GM04504 (cell line): ENCODE data around the gene LRP2.
"Not testable (repeated sequence)": the region's sequence is repeated elsewhere in the genome, so short reads cannot be mapped to it uniquely, and the experiment has no call there.

Source experiments
- DNase-seq: peaks from one replicate; pipeline ENCODE4 v3.0.0-alpha.2; 2012; ENCODE audit warnings: low read depth

Gene LRP2

DNA sequence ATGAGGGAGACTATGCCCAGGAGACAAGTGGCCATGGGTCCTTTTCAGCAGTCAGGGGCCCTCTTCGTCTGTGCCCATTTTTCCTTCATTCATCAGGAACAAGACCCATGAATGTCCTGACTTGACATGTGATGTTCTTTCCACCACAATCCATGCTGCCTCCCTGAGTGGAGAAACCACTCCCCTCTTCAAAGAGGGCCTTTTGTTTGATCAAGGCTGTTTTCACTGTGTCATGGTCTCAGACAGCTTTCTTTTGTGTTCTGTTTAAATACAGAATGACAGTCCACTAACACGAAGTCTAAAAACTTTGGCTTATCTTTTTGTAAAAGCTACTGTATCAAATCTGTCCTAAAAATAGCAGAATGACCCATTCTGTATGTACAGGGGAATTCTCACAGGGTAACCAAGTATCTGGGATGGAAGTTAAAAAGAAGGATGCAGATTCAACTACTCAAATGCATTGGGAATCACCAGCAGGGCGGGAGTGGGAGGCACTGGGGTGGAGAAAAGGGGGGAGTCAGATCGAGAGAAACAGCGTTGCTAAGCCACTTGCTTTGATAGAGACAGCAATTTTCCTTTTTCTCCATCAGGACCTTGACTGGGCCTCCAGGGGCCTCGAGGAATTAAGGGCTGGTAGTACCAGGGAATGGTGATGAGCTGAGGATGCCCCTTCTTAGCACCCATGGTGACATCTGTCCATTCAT is 13.9 kb downstream of the LRP2 start:
- no peak for DNase-seq

DNA sequence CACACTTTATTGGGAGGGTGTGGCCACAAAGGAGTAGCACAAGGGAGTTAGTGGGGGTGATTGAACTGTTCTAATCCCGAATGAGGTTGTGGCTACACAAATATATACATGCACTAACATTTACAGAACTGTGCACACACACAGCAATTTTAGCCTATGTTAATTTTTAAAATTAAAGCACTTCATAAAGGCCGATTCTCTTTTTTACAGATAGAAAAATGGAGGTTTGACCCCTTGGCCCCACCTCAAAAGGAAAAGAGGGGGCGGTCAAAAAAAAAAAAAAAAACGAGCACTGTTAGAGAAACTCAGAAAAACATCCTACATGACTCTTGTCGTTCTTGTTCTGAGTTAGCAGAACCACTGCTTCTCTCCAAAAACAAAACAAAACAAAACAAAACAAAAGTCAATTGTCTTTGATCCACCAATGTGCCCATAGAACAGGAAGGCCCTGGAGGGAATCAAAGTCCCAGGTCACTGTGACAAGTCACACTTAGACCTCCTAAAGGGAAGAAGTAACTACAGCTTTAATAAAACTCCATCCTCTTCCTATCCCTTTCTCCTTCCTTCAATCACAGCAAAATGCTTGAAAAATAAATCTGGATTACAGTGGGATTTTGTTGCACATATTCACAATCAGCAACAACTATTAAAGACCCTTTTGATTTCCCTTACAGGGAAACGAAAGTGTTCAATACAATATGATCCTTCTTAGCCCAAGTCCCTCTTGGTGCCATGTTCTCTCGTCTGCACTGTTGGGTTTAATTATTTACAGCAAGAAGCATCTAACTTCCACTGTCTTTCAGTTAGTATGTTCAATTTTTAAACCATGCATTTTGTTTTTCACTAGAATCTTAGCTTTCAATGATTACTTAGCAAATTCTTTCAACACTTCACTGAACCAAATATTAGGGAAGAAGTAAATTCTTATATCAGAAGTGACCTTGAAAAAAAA is 16.6 kb downstream of the LRP2 start:
- DNase-seq: no peak

DNA sequence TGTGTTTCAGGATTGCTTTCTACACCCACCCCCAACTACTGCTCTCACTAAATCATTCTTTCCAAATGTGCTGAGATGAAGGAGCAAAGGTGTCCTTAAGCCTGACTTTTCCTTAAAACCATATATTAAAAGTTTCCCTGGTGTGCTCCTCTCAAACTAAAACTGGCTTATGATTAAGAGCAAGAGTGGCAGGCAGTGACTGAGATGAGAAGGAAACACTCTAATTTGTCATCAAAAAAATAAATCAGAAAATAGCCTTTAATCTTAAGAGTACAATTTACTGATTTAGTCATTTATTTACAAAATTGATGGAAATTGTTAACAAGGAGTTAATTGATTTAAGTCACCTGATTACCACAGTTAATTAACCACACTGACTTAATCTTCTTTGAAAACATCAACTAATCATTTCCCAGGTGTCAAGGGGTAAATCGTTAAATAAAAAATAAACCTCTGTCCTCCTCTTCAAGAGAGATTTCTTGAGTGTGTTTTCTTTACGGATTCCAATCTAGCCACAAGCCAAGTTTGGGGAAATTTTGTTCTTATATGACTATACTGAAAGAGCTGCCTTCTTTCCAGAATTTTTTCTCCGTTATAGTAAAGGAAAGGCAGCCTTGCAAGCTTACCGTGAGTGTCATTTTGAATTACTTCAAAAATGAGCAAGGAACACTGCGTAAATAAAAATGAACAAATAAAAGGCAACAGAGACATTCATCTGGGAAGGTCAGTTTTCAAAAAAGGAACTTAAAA is 17.4 kb downstream of the LRP2 start:
- no peak for DNase-seq

DNA sequence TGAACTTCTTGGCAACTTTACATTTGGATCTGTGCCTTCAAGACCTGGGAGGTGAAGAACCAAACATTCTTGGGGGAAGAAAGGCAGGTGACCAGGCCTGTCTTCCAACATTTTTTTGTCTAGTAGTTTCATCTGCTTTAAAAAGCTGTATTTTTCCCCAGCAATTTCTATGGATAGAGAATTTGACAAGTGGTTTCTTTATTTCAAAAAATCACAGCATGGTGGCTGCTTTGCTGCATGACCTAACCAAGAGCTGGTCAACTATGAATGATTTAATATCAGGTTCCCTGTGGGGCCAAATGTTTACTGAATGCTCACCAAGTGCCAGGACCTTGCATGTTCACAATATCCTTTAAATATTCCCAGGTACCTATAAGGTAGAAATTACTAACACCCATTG is 19.1 kb downstream of the LRP2 start:
- no peak for DNase-seq

DNA sequence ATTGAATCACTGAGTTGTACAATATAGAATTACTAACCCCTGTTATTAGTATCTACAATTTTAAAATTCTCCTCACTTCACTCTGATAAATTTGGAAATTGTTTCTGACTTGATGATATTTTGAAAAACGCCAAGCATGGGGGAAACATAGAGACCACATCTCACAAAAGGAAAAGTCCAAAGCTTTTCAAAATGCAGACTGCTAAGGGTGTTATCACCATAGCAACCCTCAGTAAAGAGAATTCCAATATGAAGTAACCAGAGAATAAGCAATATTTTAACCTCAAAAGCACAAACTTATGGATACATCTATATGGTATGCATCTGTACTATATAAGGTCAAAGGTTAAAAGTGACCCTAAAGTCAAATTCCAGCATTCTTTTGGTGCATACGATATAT is 22.7 kb downstream of the LRP2 start:
- DNase-seq: no peak

DNA sequence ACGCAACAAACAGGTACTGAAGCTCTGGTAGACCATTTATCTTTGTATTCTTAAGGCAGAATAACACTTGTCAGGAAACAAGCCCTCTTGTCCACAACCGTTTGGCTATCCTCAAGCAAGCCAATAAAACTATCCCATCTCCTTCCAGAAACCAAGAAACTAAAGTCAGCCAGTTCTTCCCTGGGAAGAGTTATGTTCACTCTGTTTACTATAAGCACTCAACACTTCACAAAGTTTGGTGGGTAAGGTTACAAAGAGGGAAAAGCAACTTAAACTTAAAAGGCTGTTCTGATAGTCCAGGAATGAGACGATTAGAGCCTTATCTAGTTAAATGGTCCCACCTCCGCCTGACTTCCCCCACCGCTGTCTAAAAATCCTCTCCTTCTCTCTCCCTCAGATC is 25.6 kb downstream of the LRP2 start:
- no peak for DNase-seq

DNA sequence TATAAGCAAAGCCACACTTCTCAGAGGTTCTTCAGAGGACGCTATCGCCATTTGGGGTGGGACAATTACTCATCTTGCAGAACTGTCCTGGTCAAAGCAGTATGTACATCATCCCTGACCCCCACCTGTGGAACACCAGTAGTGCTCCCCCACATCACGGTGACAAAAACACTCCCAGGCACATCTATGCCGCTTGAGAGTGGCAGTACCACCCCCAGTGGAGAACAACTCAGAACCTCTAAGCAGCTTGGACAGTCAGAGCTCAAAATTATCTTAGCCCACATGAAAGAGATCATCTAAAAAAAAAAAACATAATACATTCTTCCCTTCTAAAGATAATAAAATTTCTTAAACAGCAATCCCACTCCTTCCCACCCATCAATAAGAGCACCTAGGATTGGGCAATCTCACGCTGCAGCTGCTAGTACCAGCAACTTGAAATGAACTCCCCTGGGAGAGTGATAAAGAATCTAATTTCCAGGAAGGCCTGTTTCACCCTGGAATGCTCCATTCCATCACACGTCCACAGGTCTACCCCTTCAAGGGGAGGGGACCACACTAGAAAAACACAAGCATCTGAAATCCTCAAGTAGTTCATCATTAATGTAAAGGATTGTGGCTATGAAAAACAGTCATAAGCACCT is 31.7 kb downstream of the LRP2 start:
- no peak for DNase-seq

DNA sequence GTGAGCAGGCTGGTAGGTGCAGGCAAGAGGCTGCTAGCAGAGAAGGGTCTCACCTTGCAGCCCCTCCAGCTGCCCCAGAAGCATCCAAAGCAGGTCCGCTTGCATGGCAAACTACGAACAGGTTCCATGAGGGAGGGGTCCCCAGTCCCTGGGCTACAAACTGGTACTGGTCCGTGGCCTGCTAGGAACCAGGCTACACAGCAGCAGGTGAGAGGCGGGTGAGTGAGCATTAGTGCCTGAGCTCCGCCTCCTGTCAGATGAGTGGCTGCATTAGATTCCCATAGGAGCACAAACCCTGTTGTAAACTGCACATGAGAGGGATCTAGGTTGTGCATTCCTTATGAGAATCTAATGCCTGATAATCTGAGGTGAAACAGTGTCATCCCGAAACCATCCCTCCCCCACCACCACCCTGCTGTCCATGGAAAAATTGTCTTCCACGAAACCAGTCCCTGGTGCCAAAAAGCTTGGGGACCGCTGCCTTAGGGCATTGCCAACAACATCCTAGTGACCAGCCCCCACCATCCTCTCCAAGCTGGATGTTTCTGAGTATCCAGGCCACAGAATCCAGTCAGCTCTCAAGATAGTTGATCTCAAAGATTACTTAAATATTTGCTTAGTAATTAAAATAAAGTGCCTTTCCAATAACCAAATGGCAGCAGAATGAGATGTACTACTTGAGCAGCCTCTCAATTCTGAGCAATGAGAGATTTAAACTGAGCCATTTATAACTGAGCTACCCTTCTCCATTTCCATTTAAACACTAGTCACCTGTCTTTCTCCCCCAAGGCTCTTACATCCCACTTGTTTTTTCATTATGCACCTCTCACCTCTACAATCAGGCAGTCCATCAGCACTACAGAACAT is 32.4 kb downstream of the LRP2 start:
- DNase-seq: no peak

DNA sequence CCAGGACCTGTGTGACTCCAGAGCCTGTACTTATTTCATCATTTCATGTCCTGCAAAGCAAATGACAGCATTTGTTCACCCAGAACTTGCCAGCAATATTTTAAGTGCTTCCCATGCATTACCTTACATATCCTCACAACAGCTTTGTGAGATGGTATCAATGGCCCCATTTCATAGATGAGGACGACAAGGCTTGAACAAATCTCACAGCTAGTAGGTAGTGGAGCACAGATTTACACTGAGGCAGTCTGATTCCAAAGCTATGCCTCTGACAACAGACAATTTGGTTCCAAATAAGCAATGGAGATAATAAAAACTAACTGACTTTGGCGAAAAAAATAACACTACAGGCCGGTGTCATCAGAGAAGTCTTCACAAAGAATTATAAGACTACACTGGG is 33.5 kb downstream of the LRP2 start:
- DNase-seq: no peak

DNA sequence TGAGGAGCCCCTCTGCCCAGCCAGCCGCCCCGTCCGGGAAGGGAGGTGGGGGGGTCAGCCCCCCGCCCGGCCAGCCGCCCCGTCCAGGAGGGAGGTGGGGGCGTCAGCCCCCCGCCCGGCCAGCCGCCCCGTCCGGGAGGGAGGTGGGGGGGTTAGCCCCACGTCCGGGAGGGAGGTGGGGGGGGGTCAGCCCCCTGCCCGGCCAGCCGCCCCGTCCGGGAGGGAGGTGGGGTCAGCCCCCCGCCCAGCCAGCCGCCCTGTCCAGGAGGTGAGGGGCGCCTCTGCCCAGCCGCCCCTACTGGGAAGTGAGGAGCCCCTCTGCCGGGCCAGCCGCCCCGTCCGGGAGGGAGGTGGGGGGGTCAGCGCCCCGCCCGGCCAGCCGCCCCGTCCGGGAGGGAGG is 34.5 kb downstream of the LRP2 start:
- DNase-seq: not testable (repeated sequence)

DNA sequence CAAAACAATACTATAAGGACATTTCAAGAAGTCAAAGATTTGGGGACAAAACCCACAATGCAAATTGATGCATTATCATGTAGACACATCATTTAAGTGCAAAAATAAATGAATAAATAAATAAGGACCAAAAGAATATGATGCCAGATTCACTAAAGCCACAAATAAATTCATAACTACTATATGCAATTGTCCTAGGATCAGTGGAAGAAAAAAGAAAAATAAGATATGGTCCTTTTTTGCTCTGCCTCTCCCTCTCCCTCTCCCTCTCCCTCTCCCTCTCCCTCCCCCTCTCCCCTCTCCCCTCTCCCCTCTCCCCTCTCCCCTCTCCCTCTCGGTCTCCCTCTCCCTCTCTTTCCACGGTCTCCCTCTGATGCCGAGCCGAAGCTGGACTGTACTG is 36.4 kb downstream of the LRP2 start:
- DNase-seq: not testable (repeated sequence)

DNA sequence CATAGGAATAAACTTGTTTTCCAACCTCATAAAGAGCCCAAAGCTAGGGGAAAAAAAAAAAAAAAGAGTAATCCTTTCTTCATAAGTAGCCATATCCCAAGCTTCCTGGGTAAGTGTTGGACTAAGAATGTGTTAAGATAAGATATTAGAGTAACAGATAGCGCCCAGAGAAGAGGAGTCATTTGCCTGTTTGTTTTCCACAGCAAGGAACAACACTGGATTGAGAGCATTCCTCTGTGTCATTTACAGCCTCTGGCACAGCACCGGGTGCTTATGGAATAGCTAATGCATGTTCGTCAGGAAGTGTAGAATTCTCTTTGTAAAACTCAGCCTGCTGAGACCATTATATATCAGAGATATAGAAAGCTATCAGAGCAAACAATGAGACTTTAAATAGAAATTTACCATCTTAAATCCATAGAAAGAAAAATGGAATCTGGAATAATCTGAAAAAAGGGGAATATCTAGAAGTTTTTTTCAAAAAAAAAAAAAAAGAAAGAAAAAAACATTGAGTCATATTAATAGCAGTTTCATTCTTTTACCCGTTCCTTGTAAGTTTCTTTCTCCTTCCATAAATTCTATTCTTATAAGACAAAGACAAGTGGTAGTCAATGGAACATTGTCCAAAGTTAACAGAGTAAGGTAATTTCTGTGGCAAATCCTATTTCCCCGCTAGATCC is 37.6 kb downstream of the LRP2 start:
- DNase-seq: no peak

DNA sequence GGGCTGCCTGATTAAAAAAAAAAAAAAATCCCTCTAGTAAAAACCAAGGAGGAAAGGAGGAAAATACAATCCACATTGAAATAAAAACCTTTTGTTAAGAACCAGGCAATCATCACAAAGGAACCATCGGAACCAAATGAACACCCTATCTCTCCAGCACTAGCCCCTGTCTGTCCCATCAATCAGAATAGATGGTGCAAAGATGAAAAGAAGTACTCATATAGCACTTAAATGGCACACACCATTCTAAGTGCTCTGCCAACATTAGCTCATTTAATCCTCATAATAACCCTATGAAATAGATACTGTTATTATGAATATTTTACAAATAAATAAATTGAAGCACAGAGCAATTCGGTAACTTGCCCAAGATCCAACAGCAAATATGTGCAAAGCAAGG is 38.5 kb downstream of the LRP2 start:
- DNase-seq: no peak

DNA sequence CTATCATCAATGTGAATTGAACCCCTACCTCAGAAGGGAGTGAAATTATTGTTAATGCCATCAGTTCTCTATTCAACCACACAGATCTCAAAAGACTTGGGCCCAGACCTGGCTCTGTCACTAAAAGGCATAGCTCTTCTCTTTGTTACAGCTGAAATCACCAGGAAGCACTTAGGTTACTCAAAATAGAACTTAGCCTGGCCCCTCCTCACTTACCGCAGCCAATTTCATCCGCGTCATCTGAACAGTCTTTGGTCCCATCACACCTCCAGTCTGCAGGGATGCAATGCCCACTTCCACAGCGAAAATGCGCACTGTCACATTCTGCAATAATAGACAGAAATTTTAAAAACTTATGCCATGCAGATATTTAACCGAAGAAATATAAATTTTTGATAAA is 41.8 kb downstream of the LRP2 start:
- DNase-seq: no peak

DNA sequence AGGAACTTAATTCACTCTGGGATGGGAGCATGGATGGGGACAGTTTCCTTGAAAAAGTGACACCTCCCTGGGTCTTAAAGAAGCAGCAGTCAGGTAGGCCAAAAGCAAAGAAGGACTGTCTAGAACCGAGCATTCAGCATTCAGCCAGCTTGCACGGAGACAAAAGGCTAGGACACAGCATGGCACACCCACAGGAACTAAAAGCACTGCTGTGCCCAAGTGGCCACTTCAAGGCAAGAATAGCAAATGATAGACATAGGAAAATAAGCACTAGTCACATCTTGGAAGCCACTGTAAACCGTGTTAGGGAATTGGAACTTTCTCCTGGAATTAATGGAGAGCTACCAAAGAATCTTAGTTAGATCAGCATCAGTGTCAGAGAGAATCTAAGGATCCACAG is 47.0 kb downstream of the LRP2 start:
- no peak for DNase-seq

DNA sequence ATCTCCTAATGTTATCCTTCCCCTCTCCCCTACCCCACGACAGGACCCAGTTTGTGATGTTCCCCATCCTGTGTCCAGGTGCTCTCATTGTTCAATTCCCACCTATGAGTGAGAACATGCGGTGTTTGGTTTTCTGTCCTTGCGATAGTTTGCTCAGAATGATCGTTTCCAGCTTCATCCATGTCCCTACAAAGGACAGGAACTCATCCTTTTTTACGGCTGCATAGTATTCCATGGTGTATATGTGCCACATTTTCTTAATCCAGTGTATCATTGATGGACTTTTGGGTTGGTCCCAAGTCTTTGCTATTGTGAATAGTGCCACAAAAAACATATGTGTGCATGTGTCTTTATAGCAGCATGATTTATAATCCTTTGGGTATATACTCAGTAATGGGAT is 54.0 kb downstream of the LRP2 start:
- DNase-seq: not testable (repeated sequence)

DNA sequence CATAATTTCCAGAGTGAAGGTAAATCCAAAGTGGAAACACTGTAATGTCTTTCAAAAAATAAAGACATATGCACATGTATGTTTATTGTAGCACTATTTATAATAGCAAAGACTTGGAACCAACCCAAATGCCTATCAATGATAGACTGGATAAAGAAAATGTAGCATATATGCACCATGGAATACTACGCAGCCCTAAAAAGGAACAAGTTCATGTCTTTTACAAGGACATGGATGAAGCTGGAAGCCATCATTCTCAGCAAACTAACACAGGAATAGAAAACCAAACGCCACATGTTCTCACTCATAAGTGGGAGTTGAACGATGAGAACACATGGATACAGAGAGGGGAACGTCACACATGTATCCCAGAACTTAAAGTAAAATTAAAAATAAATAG is 57.6 kb downstream of the LRP2 start:
- not testable (repeated sequence) for DNase-seq

DNA sequence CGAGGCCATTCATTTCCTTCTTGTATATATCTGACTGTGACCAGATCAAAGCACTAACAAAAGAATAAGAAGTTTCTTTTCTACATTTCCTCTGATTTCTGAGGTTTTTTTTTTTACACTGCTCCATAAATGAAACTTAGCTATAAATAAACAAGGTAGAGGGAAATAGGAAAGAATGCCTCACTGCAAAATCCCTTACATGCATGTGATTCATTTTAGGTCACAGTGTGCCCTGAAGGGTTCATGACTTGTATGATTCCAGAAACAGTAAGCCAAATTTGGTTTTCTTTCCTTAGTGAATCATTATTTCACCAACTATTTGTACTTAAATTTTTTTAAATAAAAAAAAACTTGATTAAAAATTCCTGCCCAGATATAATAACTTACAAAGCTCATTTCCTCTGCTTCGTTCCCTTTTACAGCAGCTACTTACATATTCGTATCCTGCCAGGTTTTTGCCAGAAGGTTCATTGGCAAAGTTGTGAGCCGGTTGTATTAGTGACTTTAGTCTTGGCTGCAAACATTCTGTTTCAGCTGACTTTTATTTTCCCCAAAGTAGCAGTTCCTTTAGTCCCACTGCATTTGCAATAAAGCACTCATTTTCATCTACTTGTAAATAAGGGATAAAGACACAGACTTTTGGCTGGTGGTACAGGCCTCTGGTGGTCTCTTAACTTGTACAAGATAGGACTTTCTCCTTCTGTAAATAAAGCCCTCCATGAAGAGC is 58.6 kb downstream of the LRP2 start:
- DNase-seq: no peak

DNA sequence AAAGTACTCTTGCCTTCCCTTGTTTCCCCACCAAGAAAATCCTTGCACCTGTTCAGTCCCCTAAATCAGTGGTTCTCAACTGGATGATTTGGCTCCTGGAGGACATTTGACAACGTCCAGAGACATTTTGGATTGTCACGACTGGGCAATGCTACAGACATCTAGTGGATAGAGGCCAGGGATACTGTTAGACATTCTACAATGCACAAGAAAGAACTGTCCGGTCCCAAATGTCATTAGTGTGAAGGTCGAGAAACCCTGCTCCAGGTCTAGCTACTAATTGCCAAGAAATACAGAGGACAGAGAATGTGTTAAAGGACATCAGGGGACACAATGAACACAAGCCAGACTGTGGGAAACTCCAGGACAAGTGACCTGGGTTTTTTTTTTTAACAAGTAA is 60.0 kb downstream of the LRP2 start:
- DNase-seq: no peak
